Activated naive CD4-positive, alpha-beta T cell treated with anti-CD3 and anti-CD28 coated beads for 36 hours (primary cell): ENCODE measurements around the gene IFT172. TPM values are rescaled to one million over a fixed set of nuclear protein-coding genes. Genes with fewer than 3 reads are reported as not detected.

Experiments
- CTCF ChIA-PET: fragments of 350-600 bp; sonication (Branson Sonifier 250); formaldehyde crosslinking; loops from one replicate; lab custom pipeline; 2021; ENCODE audit warnings: antibody characterized with exemption; lab: Charles Lee
- DNase-seq: peaks from one replicate; pipeline ENCODE4 v3.0.0-alpha.2; 2020
- H3K27ac Mint-ChIP-seq: one replicate; pipeline ENCODE4 v1.8.0; 2021; ENCODE audit warnings: mild to moderate bottlenecking, mixed read lengths
- H3K27me3 Mint-ChIP-seq: one replicate; pipeline ENCODE4 v1.8.0; 2021; ENCODE audit warnings: low read depth, mixed read lengths
- H3K36me3 Mint-ChIP-seq: one replicate; pipeline ENCODE4 v1.8.0; 2021; ENCODE audit warnings: low read depth, mixed read lengths
- H3K4me1 Mint-ChIP-seq: one replicate; pipeline ENCODE4 v1.8.0; 2021; ENCODE audit warnings: low read depth, mixed read lengths
- H3K4me3 Mint-ChIP-seq: one replicate; pipeline ENCODE4 v1.8.0; 2021; ENCODE audit warnings: mild to moderate bottlenecking, moderate library complexity, mixed read lengths
- H3K9me3 Mint-ChIP-seq: one replicate; pipeline ENCODE4 v1.8.0; 2021; ENCODE audit warnings: mixed read lengths
- intact Hi-C: fragments of 100-400 bp; cut with micrococcal nuclease; formaldehyde crosslinking; loops from one replicate; pipeline ENCODE4 v1.15.1; 2023
- total RNA-seq, 2 experiments: library from RNA; stranded (reverse); gene quantifications; one replicate each; pipeline ENCODE4 v1.2.3, GENCODE V29; 2021

The IFT172 gene
- total RNA-seq, 2 experiments from 2014 or later = 9.2 to 12.7 TPM

DNA sequence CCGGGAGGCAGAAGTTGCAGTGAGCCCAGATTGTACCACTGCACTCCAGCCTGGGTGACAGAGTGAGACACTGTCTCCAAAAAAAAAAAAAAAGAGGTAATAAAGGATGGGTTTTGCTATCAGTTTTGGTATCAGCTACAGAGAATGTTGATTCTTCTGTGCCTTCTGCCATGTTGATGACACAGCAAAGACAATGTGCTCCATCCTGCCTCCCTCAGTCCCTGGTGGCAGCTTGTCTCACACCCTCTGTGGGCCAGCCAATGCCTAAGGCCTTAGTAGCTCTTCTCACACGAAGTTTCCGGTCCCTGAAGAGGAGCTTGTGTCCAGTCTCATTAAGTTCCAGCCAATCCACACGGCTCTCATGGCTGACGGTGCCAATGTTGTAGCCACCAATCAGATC, 17.6 kb downstream of the IFT172 start:
- Mint-ChIP-seq H3K36me3 (peaks cover 5% of the 10 kb centered on the region), H3K27ac (no peak overlapping the region), H3K4me3 (no peak overlapping the region), H3K4me1 (no peaks in the 10 kb centered on the region), H3K9me3 (no peaks in the 10 kb centered on the region), H3K27me3 (no peaks in the 10 kb centered on the region)
- DNase-seq = no peak
- CTCF ChIA-PET = interaction anchor here (1.1 kb wide), 1 partner anchor 41 kb away, joined by 3 read pairs; no protein-coding TSS in a partner anchor
- intact Hi-C loops = no loop called here

GRCh38 chr2:27464443-27464842, 25.1 kb downstream of the IFT172 start:
- Mint-ChIP-seq H3K9me3 (no peaks in the 10 kb centered on the region), H3K27ac (no peak overlapping the region), H3K4me1 (no peaks in the 10 kb centered on the region), H3K27me3 (no peaks in the 10 kb centered on the region), H3K4me3 (no peak overlapping the region), H3K36me3 (peaks cover 2% of the 10 kb centered on the region)
- CTCF ChIA-PET = no interaction called here
- intact Hi-C loops = no loop called here
- DNase-seq = no peak

- intact Hi-C loops = no loop called here
- H3K4me3 Mint-ChIP-seq = no peak overlapping the region
- H3K4me1 Mint-ChIP-seq = no peaks in the 10 kb centered on the region
- H3K27ac Mint-ChIP-seq = no peak overlapping the region
- DNase-seq = no peak
- no peaks in the 10 kb centered on the region for H3K27me3 Mint-ChIP-seq
- H3K9me3 Mint-ChIP-seq = no peaks in the 10 kb centered on the region
- H3K36me3 Mint-ChIP-seq = peaks cover 2% of the 10 kb centered on the region
- CTCF ChIA-PET = interaction anchor here (0.6 kb wide), 1 partner anchor 42 kb away, joined by 3 read pairs; no protein-coding TSS in a partner anchor
Observed at GRCh38 chr2:27461118-27461517, 28.4 kb downstream of the IFT172 start.

DNA sequence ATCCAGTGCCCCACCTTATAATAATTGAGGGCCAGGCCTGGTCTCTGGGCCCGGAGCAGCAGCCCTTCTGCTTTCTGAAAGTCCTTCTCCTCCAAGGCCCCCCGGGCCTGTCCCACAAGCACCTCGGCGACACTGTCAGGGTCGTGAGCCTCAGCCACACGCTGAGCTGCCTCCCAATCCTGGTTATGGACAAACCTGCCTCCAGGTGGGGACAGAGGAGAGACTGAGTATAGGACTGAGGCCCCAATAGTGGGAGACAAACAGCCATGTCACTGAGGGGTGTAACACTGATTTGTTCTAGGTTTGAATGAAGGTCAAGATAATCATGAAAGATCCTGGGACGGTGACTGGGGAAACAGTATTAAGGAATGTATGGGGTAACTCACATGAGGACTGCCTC, 35.6 kb downstream of the IFT172 start:
- no peak overlapping the region for H3K27ac Mint-ChIP-seq
- CTCF ChIA-PET = interaction anchor here (1.7 kb wide), 1 partner anchor 229 kb away, joined by 5 read pairs; no protein-coding TSS in a partner anchor
- peaks cover 2% of the 10 kb centered on the region for H3K36me3 Mint-ChIP-seq

DNA sequence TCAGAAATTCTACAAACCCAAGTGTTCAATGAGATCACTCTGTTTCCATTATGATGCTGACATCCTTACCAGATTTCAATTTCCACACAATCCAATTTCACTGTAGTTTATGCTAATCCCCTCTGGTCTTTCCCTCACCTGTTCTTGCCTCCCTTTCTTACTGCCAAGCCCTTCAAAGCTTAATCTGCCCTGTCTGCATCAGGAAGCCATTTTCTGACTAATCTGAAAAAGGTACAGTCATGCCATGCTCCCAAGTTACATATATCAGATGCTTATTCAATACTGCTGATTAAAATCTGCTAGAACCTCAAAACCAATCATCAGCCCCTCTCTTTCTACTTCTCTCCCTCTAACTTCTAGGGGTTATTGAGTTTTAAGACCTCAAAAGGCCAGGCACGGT, 38.4 kb downstream of the IFT172 start:
- peaks cover 6% of the 10 kb centered on the region for H3K4me1 Mint-ChIP-seq
- CTCF ChIA-PET = no interaction called here
- no peak for DNase-seq
- no peak overlapping the region for H3K4me3 Mint-ChIP-seq
- no peaks in the 10 kb centered on the region for H3K9me3 Mint-ChIP-seq
- no peak overlapping the region for H3K27ac Mint-ChIP-seq
- no peaks in the 10 kb centered on the region for H3K27me3 Mint-ChIP-seq
- intact Hi-C loops = no loop called here
- peaks cover 4% of the 10 kb centered on the region for H3K36me3 Mint-ChIP-seq

More for the DNA sequence above, 35.6 kb downstream of the IFT172 start:
- no peak for DNase-seq
- intact Hi-C loops = no loop called here
- H3K9me3 Mint-ChIP-seq = no peaks in the 10 kb centered on the region
- peaks cover 3% of the 10 kb centered on the region for H3K4me1 Mint-ChIP-seq
- no peak overlapping the region for H3K4me3 Mint-ChIP-seq
- no peaks in the 10 kb centered on the region for H3K27me3 Mint-ChIP-seq

GRCh38 chr2:27448381-27448780, 41.2 kb downstream of the IFT172 start:
- H3K36me3 Mint-ChIP-seq = peaks cover 5% of the 10 kb centered on the region
- no peak overlapping the region for H3K27ac Mint-ChIP-seq
- H3K27me3 Mint-ChIP-seq = no peaks in the 10 kb centered on the region
- H3K4me3 Mint-ChIP-seq = no peak overlapping the region
- H3K9me3 Mint-ChIP-seq = no peaks in the 10 kb centered on the region
- intact Hi-C loops = no loop called here
- no peak for DNase-seq
- peaks cover 11% of the 10 kb centered on the region for H3K4me1 Mint-ChIP-seq
- CTCF ChIA-PET = interaction anchor here (1.1 to 2.6 kb wide), 3 partner anchors 18 to 144 kb away, joined by 3 to 8 read pairs (median 3); no protein-coding TSS in a partner anchor

DNA sequence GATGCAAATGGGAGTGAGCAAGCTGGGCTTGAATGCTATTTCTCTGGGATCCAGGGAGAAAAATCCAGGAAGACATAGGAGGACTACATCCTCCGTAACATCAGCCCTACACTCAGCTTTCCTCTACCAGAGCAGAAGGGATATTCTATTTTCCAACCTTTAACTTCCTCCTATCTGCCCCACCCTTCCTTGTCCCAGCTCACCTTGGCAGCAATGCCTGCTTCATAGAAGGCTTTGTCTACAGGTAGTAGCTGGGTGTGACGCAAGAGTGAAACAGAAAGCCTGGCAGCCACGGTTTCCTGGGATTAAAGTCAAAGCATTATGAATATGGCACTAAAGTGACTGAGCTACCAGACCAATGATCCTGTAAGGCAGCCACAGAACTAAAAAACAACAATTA, 43.5 kb downstream of the IFT172 start:
- no peak overlapping the region for H3K4me3 Mint-ChIP-seq
- CTCF ChIA-PET = interaction anchor here (1.8 kb wide), 1 partner anchor 237 kb away, joined by 12 read pairs; no protein-coding TSS in a partner anchor
- peaks cover 9% of the 10 kb centered on the region for H3K4me1 Mint-ChIP-seq
- H3K9me3 Mint-ChIP-seq = no peaks in the 10 kb centered on the region
- peak overlapping the region; percentile 47 for H3K27ac Mint-ChIP-seq
- DNase-seq = peak; percentile 55
- intact Hi-C loops = no loop called here
- no peaks in the 10 kb centered on the region for H3K27me3 Mint-ChIP-seq
- peaks cover 15% of the 10 kb centered on the region for H3K36me3 Mint-ChIP-seq

- Mint-ChIP-seq H3K9me3 (no peaks in the 10 kb centered on the region), H3K4me3 (no peak overlapping the region), H3K36me3 (peaks cover 18% of the 10 kb centered on the region), H3K27ac (no peak overlapping the region), H3K4me1 (peaks cover 8% of the 10 kb centered on the region), H3K27me3 (no peaks in the 10 kb centered on the region)
- CTCF ChIA-PET = interaction anchor here (1.8 kb wide), 1 partner anchor 238 kb away, joined by 12 read pairs; no protein-coding TSS in a partner anchor
- DNase-seq = no peak
- intact Hi-C loops = no loop called here
Observed at GRCh38 chr2:27445615-27446014, 43.9 kb downstream of the IFT172 start.

DNA sequence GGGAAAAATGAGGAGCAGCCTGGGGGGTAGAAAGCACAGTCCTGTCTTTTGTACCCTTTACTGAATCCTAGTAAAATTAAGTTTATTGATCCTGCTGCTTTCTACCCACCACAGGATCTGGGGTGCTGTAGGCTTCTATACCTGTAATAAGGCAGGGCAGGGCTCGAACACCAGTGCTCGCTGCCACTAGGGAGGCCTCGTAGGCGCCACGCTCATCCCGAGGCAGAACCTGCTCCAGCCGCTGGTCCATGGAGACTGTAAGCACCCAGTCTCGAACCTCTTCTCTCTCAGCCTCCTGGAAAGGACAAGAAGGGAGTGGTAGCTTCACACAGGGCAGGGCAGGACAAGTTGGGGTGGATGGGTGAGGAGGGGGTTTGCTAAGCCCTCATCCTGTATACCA, 44.4 kb downstream of the IFT172 start:
- no peaks in the 10 kb centered on the region for H3K27me3 Mint-ChIP-seq
- intact Hi-C loops = no loop called here
- DNase-seq = no peak
- CTCF ChIA-PET = interaction anchor here (1.8 kb wide), 1 partner anchor 238 kb away, joined by 12 read pairs; no protein-coding TSS in a partner anchor
- H3K36me3 Mint-ChIP-seq = peaks cover 23% of the 10 kb centered on the region
- peaks cover 8% of the 10 kb centered on the region for H3K4me1 Mint-ChIP-seq
- no peak overlapping the region for H3K27ac Mint-ChIP-seq
- H3K9me3 Mint-ChIP-seq = no peaks in the 10 kb centered on the region
- H3K4me3 Mint-ChIP-seq = no peak overlapping the region

DNA sequence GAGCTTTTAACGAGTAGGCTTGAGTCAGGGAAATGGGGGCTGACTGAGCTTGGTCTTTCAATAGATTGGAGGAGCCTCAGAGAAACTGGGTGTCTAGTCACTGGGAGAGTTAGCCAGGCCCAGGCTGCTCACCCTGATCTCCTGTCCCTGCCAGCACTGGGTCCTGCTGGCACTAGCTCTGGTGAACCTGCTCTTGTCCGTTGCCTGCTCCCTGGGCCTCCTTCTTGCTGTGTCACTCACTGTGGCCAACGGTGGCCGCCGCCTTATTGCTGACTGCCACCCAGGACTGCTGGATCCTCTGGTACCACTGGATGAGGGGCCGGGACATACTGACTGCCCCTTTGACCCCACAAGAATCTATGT, 46.6 kb downstream of the IFT172 start:
- CTCF ChIA-PET = no interaction called here
- DNase-seq = no peak
- no peak overlapping the region for H3K27ac Mint-ChIP-seq

GRCh38 chr2:27441958-27442919, 47.3 kb downstream of the IFT172 start, which contains the start of gene KRTCAP3:
Gene KRTCAP3, plus strand, starts transcription at chr2:27442381. Its CDS starts 32 bp downstream, at chr2:27442413.
- H3K27me3 Mint-ChIP-seq = no peaks in the 10 kb centered on the region
- H3K27ac Mint-ChIP-seq = no peak within 1 kb of the TSS
- CTCF ChIA-PET = interaction anchor here (1.0 kb wide), 1 partner anchor 10 kb away, joined by 5 read pairs; no protein-coding TSS in a partner anchor
- DNase-seq = peak; percentile 24
- peaks cover 29% of the 10 kb centered on the region for H3K36me3 Mint-ChIP-seq
- H3K4me3 Mint-ChIP-seq = no peak within 1 kb of the TSS
- no peaks in the 10 kb centered on the region for H3K9me3 Mint-ChIP-seq
- intact Hi-C loops = no loop called here
- H3K4me1 Mint-ChIP-seq = peaks cover 8% of the 10 kb centered on the region

More for the DNA sequence above, 46.6 kb downstream of the IFT172 start:
- Mint-ChIP-seq H3K27me3 (no peaks in the 10 kb centered on the region), H3K36me3 (peaks cover 28% of the 10 kb centered on the region), H3K4me3 (no peak overlapping the region), H3K9me3 (no peaks in the 10 kb centered on the region), H3K4me1 (peaks cover 8% of the 10 kb centered on the region)
- intact Hi-C loops = no loop called here

- no peak for DNase-seq
- Mint-ChIP-seq H3K27ac (no peak overlapping the region), H3K4me3 (no peak overlapping the region), H3K4me1 (peaks cover 8% of the 10 kb centered on the region), H3K9me3 (no peaks in the 10 kb centered on the region), H3K27me3 (no peaks in the 10 kb centered on the region), H3K36me3 (peaks cover 28% of the 10 kb centered on the region)
- CTCF ChIA-PET = interaction anchor here (1.0 kb wide), 1 partner anchor 9 kb away, joined by 5 read pairs; no protein-coding TSS in a partner anchor
- intact Hi-C loops = no loop called here
Observed at GRCh38 chr2:27441226-27441926, 48.2 kb downstream of the IFT172 start.
